Esophagus muscularis mucosa (tissue), 4 donors: ENCODE measurements around the gene EPC1. TPM values are rescaled to one million over a fixed set of nuclear protein-coding genes. Genes with fewer than 3 reads are reported as not detected.
"Not testable (repeated sequence)": the region's sequence is repeated elsewhere in the genome, so short reads cannot be mapped to it uniquely, and the experiment has no call there.

Experiments used
- DNase-seq: peaks from one replicate; pipeline ENCODE4 v3.0.0-alpha.2; 2017; ENCODE audit errors: extremely low spot score
- H3K27ac ChIP-seq, 4 donors: fragments of 200-600 bp; sonication (generic); replicated peaks in 1 of 4; 1 replicate in 3 of 4; 2 replicates in 1 of 4; pipeline ENCODE4 v1.5.1; 2016 to 2019; ENCODE audit warnings: mild to moderate bottlenecking in 1 of 4
- H3K27me3 ChIP-seq, 4 donors: fragments of 200-600 bp; sonication (generic); one replicate each; pipeline versions ENCODE4 v1.5.1 to v1.6.0; 2016 to 2019
- H3K36me3 ChIP-seq, 4 donors: fragments of 200-600 bp; sonication (generic); one replicate each; pipeline ENCODE4 v1.5.1; 2016 to 2019
- H3K4me1 ChIP-seq, 4 donors: fragments of 200-600 bp; sonication (generic); one replicate each; pipeline ENCODE4 v1.5.1; 2016 to 2019
- H3K4me3 ChIP-seq, 4 donors: fragments of 200-600 bp; sonication (generic); 1 replicate in 2 of 4; 2 replicates in 2 of 4; pipeline ENCODE4 v1.5.1; 2016 to 2019; ENCODE audit warnings: mild to moderate bottlenecking in 4 of 4, moderate library complexity in 1 of 4
- H3K9me3 ChIP-seq, 4 donors: fragments of 200-600 bp; sonication (generic); 1 replicate in 3 of 4; 2 replicates in 1 of 4; pipeline ENCODE4 v1.5.1; 2016 to 2019
- EP300 ChIP-seq: sonication (generic); formaldehyde crosslinking; IDR thresholded peaks from one replicate; pipeline ENCODE4 v1.6.1; 2017; ENCODE audit warnings: antibody characterized with exemption
- POLR2A ChIP-seq: fragments of 450-650 bp; IDR thresholded peaks from one replicate; pipeline ENCODE4 v1.6.1; 2017; ENCODE audit warnings: antibody characterized with exemption, moderate library complexity, mild to moderate bottlenecking, low read depth
- POLR2AphosphoS5 ChIP-seq, 2 donors: sonication (generic); formaldehyde crosslinking; IDR thresholded peaks; one replicate each; pipeline ENCODE4 v1.6.1; 2017; ENCODE audit warnings: antibody characterized with exemption in 2 of 2
- WGBS: methylation state at CpG from one replicate; pipeline ENCODE4 v1.1.5; 2018; 5-methylcytosine and 5-hydroxymethylcytosine counted together
- intact Hi-C: fragments of 100-400 bp; cut with DNase I; formaldehyde crosslinking; loops from one replicate; pipeline ENCODE4 v1.15.1; 2023
- total RNA-seq, 4 donors: library from RNA; depleted of rRNA; stranded (reverse); fragments of >200 nt; gene quantifications; one replicate each; pipeline versions ENCODE4 v1.1.0 to v1.2.1, GENCODE V29; 2016
- TF ChIP-seq, protein P1 (sequence below), 3 experiments: fragments of 200-600 bp in 2 of 3; fragments of 450-650 bp in 1 of 3; sonication (generic) in 2 of 3; IDR thresholded peaks; one replicate each; pipeline ENCODE4 v1.5.1; 2017 to 2019; ENCODE audit warnings: antibody characterized with exemption in 3 of 3, mild to moderate bottlenecking in 2 of 3, moderate library complexity in 1 of 3

EPC1 gene
- total RNA-seq, 4 donors from 2014 or later, result 23.5 to 40.4 (median 35.2) TPM

DNA sequence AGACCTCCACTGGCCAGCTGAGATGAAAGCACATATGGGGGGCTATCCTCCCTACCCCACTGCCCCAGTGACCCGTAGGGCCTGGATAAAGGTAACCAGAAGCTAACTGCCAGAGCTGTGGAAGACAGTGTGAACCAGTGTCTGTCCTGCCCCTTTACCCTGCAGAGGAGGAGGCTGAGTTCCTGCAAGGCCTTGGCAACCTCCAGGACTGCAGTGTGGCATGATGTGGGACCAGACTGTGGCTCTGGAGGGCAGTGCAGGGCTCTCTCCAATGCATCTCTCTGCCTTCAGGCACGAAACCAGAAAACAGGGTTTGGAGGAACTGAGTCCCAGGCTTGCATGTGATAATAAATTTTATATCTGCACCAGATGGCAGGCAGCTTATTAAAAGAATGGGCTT is 93.1 kb downstream of the EPC1 start:
- Histone ChIP-seq H3K4me3 (no peak overlapping the region), H3K9me3 (no peaks in the 10 kb centered on the region), H3K27ac (no peak overlapping the region), H3K27me3 (no peaks in the 10 kb centered on the region), H3K4me1 (peaks cover 0 to 9% (median 4%) of the 10 kb centered on the region in 4 donors), H3K36me3 (no peaks in the 10 kb centered on the region)
- intact Hi-C loops, result no loop called here
- WGBS, result 87% methylated on average over 2 of the region's 2 CpGs
- no peak for DNase-seq
- TF ChIP-seq, protein P1, sequence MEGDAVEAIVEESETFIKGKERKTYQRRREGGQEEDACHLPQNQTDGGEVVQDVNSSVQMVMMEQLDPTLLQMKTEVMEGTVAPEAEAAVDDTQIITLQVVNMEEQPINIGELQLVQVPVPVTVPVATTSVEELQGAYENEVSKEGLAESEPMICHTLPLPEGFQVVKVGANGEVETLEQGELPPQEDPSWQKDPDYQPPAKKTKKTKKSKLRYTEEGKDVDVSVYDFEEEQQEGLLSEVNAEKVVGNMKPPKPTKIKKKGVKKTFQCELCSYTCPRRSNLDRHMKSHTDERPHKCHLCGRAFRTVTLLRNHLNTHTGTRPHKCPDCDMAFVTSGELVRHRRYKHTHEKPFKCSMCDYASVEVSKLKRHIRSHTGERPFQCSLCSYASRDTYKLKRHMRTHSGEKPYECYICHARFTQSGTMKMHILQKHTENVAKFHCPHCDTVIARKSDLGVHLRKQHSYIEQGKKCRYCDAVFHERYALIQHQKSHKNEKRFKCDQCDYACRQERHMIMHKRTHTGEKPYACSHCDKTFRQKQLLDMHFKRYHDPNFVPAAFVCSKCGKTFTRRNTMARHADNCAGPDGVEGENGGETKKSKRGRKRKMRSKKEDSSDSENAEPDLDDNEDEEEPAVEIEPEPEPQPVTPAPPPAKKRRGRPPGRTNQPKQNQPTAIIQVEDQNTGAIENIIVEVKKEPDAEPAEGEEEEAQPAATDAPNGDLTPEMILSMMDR (IDR thresholded peaks at IDR 0.05), result no peak
- TF ChIP-seq EP300 (no peak), POLR2A (no peak), POLR2AphosphoS5 (IDR thresholded peaks at IDR 0.05) (no peak)

DNA sequence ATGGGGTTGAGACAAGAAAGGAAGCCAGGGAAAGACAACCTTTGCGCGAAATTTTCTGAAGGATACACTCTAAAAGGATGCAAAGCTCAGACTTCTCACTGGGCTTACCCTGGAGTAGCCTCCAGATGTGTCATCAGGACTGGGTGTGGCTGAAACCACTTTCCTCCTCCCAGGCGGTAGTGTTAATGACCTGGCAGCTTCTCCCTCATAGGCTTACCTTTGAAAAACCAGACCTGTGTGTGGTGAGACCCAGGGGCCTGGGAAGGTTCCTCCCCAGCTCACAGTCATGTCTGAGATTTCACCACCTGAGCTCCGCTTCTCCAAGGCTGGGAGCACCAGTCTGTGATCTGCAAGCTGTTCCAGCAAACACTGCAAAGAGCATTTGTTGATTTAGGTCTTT is 93.7 kb downstream of the EPC1 start:
- Histone ChIP-seq H3K27me3 (no peaks in the 10 kb centered on the region), H3K9me3 (no peaks in the 10 kb centered on the region), H3K27ac (no peak overlapping the region), H3K4me3 (no peak overlapping the region), H3K4me1 (peaks cover 0 to 9% (median 4%) of the 10 kb centered on the region in 4 donors), H3K36me3 (no peaks in the 10 kb centered on the region)
- DNase-seq, result no peak
- TF ChIP-seq, protein P1 (IDR thresholded peaks at IDR 0.05), result no peak
- no peak for TF ChIP-seq POLR2AphosphoS5 (IDR thresholded peaks at IDR 0.05)
- TF ChIP-seq EP300, result no peak
- TF ChIP-seq POLR2A, result no peak
- intact Hi-C loops, result no loop called here
- 78% methylated on average over 4 of the region's 4 CpGs for WGBS

DNA sequence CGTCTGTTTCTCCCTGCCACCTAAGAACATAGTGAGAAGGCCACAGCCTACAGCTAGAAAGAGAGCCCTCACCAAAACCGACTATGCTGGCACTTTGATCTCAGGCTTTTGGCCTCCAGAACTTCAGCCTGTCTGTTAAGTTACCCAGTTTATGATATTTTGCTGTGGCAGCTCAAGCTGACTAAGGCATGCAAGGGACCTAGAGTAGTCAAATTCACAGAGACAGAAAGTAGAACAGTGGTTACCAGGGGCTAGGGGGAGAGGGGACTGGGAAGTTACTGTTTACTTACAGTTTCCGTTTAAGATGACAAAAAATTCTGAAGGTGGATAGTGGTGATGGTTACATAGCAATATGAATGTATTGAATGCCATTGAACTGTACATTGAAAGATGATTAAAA is 96.5 kb downstream of the EPC1 start:
- H3K9me3 ChIP-seq, DNase-seq, H3K4me1 ChIP-seq, H3K27ac ChIP-seq, H3K4me3 ChIP-seq, H3K27me3 ChIP-seq, H3K36me3 ChIP-seq, intact Hi-C loops: not testable (repeated sequence)
- WGBS, result 78% methylated on average over 3 of the region's 3 CpGs

DNA sequence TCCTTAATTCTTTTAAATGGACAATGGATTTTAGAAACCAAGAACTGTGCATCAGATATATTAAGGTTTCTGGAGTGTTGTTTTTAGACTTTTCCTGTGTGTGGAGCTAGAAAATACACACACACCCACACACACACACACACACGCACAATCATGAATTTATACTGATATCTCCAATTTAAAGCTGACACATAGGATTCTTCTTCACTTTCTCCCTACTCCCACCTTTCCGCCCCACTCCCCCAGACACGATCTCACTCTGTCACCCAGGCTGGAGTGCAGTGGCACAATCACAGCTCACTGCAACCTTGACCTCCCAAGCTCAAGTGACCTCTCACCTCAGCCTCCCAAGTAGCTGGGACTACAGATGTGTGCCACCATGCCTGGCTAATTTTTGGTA is 100.3 kb downstream of the EPC1 start:
- TF ChIP-seq, protein P1 (IDR thresholded peaks at IDR 0.05), result no peak
- TF ChIP-seq EP300 (no peak), POLR2AphosphoS5 (IDR thresholded peaks at IDR 0.05) (no peak), POLR2A (no peak)
- no peak overlapping the region for H3K4me3 ChIP-seq

DNA sequence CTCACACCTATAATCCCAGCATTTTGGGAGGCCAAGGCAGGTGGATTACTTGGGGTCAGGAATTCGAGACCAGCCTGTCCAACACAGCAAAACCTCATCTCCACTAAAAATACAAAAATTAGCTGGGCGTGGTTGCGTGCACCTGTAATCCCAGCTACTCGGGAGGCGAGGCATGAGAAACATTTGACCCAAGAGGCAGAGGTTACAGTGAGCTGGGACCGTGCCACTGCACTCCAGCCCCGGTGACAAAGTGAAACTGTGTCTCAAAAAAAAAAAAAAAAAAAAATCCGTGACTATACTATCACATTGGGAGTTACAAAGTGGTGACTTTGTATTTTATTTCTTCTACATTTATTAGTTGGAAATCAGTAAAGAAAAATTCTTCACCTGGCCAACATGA is 101.2 kb downstream of the EPC1 start:
- Histone ChIP-seq H3K4me1 (no peaks in the 10 kb centered on the region), H3K27me3 (no peaks in the 10 kb centered on the region), H3K36me3 (no peaks in the 10 kb centered on the region), H3K27ac (no peak overlapping the region), H3K4me3 (no peak overlapping the region), H3K9me3 (no peaks in the 10 kb centered on the region)
- TF ChIP-seq, protein P1 (IDR thresholded peaks at IDR 0.05), result no peak
- TF ChIP-seq EP300, result no peak
- no peak for TF ChIP-seq POLR2A
- TF ChIP-seq POLR2AphosphoS5 (IDR thresholded peaks at IDR 0.05), result no peak
- WGBS, result 88% methylated on average over 8 of the region's 8 CpGs
- intact Hi-C loops, result no loop called here
- DNase-seq, result no peak

More for the DNA sequence above, 100.3 kb downstream of the EPC1 start:
- no peaks in the 10 kb centered on the region for H3K4me1 ChIP-seq
- no peaks in the 10 kb centered on the region for H3K9me3 ChIP-seq
- H3K27ac ChIP-seq, result no peak overlapping the region
- H3K27me3 ChIP-seq, result no peaks in the 10 kb centered on the region
- no peaks in the 10 kb centered on the region for H3K36me3 ChIP-seq
- DNase-seq, result no peak
- intact Hi-C loops, result no loop called here
- WGBS, result 93% methylated on average over 3 of the region's 3 CpGs
